ENCODE data around the gene SETD3.

DNA sequence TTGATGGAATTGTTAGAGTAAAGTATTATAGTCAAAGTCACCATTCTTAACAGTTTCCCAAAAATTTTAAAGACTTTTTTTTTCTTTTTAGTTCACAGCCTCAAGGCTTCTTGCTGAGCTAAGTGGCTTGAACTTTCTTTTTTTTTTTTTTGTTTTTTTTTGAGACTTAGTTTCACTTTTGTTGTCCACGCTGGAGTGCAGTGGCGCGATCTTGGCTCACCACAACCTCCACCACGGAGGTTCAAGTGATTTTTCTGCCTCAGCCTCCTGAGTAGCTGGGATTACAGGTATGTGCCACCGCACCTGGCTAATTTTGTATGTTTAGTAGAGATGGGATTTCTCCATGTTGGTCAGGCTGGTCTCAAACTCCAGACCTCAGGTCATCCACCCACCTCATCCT is 92.8 kb downstream of the SETD3 start:
- TF ChIP-seq EZH2 (IDR thresholded peaks at IDR 0.05; ENCODE audit: low read depth, unreplicated experiment) (no peak), POLR2AphosphoS5 (IDR thresholded peaks at IDR 0.05; ENCODE audit: low read depth) (no peak), CREB1 (CRISPR knock-in tag; IDR thresholded peaks at IDR 0.05; ENCODE audit: low read depth) (no peak)
- TF ChIP-seq, protein P1, sequence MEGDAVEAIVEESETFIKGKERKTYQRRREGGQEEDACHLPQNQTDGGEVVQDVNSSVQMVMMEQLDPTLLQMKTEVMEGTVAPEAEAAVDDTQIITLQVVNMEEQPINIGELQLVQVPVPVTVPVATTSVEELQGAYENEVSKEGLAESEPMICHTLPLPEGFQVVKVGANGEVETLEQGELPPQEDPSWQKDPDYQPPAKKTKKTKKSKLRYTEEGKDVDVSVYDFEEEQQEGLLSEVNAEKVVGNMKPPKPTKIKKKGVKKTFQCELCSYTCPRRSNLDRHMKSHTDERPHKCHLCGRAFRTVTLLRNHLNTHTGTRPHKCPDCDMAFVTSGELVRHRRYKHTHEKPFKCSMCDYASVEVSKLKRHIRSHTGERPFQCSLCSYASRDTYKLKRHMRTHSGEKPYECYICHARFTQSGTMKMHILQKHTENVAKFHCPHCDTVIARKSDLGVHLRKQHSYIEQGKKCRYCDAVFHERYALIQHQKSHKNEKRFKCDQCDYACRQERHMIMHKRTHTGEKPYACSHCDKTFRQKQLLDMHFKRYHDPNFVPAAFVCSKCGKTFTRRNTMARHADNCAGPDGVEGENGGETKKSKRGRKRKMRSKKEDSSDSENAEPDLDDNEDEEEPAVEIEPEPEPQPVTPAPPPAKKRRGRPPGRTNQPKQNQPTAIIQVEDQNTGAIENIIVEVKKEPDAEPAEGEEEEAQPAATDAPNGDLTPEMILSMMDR (conservative IDR thresholded peaks at IDR 0.05; ENCODE audit: low read depth in 2 of 2), result no peak
